ENCODE measurements around the gene WDR83.
"Not testable (repeated sequence)": the region's sequence is repeated elsewhere in the genome, so short reads cannot be mapped to it uniquely, and the experiment has no call there.

Gene WDR83

DNA sequence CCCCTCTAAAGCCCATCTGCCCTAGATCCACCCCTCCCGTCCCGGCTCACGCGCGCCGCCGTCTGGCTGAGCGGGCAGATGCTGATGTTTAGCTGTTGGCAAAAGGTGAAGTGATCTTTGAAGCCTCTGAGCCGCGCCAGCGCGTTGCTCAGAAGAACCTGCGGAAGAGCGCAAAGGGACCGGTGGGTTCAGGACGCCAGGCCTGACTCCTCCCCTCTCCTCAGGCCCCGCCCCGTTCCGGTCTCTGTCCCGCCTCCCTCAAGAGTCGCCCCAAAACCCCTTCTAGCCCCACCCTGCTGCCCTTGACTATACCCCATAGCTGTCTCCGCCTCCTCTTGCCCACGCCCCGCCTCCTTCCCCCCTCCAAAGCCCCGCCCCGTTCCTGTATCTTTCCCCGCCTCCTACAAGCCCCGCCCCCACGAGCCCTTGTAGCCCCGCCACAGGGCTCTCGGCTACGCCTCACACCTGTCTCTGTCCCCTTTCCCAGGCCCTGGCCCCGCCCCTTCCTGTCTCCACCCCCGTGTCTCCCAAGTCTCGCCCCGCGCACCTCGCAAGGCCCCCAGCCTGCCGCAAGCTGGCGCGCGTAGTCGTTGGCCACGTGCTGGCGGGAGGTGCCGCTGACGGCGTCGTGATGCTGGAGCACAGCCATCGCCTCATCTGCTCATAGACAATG is 9.6 kb upstream of the WDR83 start:
- peak; percentile 73 for DNase-seq

DNA sequence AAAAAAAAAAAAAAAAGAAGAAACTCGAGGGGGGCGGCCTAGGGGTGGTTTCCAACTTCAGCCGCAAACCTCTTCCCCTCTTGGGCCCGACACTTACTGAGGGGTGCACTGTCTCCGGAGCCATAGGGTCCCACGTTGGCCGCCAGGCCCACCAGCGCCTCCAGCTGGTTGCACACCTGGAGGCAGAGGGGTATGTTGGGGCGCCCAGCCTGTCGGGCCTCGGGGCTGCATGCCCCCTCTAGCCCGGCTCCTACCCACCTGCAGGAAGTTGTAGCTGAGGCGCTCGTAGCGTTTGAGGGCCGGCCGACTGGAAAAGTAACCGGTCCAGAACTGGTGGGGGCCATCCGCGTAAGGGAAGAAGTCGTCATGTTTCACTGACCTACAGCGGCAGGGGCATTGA is 8.6 kb upstream of the WDR83 start:
- no peak for DNase-seq

DNA sequence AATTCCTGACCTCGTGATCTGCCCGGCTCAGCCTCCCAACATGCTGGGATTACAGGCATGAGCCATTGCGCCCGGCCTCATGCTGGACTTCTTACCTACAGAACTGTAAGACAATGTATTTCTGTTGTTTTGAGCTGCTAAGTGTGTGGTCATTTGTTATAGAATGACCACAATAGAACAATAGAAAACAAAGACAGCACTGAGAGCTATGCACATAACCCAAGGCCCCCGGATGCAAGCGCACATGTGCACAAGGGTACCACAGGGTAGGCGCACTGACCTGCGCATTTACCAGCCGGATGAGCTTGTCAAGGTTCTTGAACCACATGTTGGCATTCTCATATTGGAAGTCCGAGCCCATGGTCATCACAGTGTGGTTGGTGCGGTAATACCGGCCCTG is 5.6 kb upstream of the WDR83 start:
- no peak for DNase-seq

DNA sequence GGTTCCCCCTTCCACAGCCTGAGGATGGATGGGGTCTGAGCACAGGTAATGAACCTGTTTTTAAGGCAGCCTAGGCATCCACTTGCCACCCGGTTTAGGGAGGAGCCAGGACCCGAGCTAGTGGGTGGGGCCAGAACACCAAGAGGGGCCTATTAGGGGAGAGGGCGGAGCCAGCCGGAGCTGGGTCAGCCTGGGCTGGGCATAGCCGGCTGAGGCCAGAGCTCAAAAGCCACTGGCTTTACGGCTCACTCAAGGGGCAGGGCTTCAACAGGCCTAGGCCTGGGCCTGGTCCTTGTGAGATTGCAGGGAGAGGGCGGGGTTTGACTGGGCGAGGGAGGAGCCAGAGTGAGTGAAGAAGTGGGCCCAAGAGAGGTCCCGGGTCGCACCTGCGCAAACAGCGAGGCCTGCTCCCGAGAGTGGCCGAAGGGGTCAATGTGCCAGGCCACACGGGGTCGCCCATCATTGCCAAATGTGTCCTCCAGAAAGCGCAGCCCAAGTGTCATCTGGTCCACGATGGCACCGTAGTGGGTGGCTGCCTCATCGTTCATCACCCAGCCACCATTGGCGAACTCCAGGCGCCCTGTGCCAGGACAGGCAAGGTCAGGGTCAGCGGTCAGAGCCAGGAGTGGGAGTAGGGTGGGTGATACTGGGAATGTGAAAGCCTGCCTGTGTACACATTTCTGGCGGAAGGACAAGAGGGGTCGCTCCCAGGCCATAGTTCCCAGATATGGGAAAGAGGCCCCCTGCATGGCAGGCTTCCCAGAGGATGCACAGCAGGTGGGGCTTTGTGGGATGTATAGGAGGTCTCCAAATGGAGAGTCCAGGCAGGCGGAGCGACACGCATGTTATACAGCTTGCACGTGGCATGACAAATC is 2.0 kb upstream of the WDR83 start:
- DNase-seq, result no peak

DNA sequence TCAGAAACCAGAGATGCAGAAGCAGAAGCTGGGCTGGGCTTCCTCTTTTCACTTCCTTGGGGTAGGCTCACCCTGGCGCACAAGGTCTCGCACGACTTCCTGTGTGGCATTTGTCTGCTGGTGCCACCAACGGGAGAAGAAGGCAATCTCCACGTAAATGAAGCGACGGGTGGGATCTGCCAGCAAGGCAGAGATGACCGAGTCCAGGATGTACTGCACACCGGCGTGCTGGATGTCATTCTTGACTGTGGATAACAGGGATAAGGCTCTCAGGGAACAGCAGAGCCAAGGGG is 1.4 kb upstream of the WDR83 start:
- DNase-seq, result peak; percentile 68

DNA sequence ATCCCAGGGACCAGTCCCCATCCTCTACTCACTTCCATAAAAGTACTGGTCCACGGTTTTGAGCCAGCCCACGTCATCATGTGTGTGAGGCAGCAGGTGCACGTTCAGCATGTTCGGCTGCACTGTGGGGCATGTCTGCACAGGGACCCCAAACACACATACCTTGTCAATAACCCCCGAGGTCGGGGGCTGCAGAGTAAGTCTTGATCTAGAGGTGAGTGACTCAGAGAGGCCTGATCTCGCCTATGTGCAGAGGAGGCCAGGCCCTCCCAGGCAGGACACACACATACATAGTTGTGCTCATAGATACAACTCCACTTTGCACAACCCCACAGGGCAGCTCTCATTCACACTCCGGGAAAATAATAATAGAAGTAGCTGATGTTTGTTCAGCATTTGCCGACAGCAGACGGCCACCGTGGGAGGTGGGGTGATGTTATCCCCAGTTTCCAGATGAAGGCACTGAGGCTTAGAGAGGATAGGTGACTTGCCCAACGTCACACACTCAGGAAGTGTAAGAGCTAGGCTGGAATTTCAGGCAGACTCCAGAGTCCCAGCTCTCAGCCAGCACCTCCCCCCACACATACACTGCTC is 839 bp upstream of the WDR83 start:
- DNase-seq, result peak; percentile 54

DNA sequence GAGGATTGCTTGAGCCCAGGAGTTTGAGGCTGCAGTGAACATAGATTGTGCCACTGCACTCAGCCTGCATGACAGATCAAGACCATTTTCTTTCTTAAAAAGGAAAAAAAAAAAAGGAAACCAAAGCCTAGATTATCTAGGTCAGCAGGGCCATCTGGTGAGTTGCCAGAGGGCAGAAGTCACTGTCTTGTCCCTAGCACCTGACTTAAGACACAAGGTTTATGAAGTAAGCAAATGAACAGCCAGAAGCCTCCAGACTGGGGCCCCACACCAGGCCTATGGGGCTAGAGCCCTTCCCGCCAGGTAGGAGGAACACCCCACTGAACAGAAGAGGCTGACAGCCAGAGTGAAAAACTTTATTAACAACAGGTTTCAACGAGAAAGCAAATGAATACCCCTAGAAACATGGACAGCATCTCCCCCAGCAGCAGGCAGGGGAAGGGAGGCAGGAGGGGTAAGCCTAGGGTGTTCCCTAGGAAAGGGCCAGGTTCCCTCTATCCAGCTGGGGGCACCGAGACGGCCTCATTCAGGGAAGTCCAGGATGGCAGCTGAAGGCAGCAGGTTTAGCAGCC is 1.2 kb downstream of the WDR83 start:
- no peak for DNase-seq

DNA sequence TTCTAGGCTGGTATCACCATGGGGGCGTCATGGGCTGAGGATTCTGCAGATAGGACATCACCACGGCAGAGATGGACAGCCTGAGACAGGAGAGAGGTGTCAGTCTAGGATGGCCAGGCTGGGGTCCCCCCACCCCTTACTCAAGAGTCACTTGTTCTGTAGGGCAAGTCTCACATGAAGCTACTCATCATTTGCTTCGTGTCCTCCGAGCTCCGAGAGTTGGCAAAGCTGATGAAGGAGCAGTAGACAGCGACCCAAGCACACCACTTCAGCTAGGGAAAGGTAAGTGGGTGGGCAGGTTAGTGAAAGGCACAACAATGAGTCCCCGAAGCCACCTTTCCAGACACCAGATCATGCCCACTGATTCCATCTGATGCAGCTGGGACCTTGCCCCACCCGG is 1.7 kb downstream of the WDR83 start:
- no peak for DNase-seq

DNA sequence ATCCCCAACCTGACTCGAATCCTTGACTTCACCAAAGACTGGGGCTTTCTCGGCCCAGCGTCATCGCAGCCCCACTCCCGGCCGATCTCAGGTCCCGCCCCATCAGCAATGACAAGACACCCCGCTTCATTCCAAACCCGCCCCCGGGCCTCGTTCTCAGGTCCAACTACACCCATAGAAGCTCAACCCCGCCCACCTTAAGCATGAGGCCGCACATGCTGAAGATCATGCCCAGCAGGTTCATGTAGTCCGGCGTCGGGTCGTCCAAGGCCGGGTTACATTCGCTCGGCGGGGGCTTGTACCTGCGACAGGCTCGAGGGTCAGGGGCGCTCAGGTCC is 2.3 kb downstream of the WDR83 start:
- peak; percentile 79 for DNase-seq

DNA sequence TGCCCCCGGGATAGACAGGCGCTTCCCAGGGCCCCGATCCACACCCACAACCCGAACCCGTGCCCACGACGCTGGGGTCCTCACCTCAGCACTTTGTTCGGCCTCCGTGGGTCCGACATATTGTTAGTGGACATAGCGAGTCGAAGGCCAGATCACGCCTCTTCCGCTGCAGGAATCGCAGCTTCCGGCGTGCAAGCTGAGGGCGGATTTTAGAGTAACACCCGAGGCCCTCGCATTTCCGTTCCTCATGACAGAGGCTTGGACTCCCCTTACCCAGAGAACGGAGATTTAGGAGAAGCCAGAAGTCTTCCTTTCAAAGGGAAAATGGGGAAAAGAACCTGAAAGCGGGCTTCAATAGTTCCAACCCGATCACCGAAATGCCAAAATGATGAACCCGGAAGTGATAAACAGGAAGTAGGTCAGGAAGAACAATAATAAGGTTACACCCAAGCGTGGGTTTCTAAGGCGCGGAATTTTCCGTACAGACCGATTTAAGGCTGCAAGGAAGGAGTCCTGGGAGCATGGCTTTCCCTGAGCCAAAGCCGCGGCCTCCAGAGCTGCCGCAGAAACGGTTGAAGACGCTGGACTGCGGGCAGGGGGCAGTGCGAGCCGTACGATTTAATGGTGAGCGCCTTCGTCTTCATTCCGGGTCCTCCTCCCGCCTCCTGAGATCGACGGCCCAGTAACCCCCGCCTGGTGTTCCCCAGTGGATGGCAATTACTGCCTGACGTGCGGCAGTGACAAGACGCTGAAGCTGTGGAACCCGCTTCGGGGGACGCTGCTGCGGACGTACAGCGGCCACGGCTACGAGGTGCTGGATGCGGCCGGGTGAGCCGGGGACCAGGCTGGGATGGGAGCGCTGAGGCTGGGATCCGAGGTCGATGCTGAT is 2.9 kb downstream of the WDR83 start:
- DNase-seq, result peak; percentile 85

DNA sequence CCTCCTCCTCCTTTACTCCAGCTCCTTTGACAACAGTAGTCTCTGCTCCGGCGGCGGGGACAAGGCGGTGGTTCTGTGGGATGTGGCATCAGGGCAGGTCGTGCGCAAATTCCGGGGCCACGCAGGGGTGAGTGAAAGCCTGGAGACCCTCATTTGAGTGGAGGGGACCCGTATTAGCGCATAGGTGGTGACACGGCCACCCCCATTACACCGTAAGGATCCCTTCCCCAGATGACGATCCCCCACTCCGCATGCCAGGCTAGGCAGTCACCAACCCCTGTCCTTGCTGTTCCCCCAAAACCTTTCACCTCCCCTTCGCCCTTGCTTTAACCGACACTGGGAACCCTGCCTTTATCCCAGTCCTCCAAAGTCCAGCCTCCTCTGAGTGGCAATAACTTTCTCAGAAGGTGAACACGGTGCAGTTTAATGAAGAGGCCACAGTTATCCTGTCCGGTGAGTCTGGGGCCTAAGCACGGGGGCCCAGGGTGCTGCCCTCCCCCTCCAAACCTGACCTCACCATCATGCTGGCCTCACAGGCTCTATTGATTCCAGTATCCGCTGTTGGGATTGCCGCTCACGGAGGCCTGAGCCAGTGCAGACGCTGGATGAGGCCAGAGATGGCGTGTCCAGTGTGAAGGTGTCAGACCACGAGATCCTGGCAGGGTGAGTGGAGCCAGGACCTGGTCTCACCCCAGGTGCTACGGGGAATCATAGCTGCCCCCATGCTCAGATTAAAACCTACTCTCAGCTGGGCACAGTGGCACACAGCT is 3.7 kb downstream of the WDR83 start:
- DNase-seq, result no peak

DNA sequence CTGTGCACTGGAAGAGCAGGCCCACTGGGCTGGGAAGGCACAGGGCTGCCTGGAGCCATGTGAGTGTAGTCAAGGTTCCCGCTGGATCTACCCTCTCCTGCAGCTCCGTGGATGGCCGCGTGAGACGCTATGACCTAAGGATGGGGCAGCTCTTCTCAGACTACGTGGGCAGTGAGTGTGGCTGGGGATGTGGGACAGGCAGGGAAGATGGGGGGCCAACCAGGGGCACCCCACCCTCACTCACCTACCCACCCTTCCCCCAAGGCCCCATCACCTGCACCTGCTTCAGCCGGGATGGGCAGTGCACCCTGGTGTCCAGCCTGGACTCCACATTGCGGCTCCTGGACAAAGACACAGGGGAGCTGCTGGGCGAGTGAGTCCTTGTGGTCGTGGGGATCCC is 6.1 kb downstream of the WDR83 start:
- no peak for DNase-seq

DNA sequence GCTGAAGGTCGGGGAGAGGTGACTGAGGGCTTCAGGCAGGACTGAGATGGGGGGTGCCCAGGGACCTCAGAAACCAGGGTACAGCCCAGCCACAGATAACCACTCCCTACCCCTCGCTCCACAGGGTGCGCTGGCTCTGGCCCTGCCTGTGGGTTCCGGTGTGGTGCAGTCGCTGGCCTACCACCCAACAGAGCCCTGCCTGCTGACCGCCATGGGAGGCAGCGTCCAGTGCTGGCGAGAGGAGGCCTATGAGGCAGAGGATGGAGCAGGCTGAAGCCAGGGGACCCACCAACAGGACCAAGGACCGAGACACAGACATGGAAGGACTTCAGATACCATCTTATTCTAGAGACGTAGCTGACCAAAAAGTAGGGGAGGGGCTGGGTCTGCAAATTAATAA is 8.8 kb downstream of the WDR83 start:
- DNase-seq, result no peak

DNA sequence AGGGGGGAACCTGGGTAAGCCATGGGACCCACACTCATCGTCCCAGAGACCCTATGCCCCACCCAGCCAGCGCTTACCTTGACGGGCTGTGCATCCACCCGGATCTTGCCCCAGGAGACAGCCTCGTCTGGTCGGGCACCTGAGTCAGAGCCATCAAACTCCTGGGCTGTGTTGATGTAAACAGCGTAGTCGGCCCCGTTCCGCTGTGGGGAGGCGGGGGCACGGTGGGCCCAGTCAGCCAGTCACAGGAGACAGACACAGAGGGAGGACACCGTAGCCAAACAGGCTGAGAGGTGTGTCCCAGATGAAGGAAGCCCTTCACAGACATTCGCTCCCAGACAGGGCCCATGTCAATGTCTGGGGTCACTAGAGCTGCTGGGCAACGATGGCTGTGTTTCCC is 9.3 kb downstream of the WDR83 start:
- no peak for DNase-seq

DNA sequence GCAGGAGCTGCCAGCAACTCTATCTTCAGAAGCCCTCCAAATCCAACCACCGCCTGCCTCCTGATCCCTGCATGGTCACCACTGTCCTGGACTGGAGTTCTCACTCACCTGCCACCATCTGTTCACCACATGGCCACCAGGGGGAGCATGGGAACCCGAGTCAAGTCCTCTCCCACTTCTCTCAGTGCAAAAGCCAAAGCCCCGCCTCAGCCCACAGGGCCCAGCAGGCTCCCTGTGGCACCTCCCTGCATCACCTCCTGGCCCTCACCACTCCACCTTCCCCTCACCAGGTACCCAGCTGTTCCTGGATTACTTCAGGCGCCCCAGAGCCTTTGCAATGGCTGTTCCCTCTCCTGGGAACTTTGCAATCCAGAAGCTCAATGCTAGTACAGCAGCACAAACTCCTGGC is 9.8 kb downstream of the WDR83 start:
- DNase-seq, result peak; percentile 98

DNA sequence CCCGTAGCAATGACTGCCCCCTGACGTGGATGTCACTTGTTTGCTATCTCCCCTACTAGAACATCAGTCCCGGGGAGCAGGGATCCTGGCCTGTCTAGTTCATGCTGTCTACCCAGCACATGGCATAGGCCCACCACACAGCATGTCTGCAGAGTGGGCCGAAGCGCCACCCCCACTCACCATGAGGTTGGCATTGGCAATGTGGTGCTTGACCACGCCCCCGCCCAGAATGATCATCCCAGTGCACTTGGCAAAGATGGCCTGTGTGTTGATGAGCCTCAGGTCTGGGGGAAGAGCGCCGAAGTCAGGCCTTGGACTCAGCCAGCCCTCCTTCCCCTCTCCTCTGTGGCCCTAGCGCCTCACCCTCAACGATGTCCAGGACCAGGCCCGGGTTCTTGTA is 10.3 kb downstream of the WDR83 start:
- no peak for DNase-seq

DNA sequence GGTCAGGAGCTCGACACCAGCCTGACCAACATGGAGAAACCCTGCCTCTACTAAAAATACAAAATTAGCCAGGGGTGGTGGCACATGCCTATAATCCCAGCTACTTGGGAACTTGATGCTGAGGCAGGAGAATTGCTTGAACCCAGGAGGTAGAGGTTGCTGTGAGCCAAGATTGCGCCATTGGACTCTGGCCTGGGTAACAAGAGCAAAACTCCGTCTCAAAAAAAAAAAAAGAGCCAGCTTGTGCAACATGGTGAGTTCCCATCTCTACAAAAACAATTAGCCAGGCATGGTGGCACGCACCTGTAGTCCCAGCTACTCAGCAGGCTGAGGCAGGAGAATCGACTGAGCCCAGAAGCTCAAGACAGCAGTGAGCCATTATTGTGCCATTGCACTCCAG is 11.4 kb downstream of the WDR83 start:
- not testable (repeated sequence) for DNase-seq

DNA sequence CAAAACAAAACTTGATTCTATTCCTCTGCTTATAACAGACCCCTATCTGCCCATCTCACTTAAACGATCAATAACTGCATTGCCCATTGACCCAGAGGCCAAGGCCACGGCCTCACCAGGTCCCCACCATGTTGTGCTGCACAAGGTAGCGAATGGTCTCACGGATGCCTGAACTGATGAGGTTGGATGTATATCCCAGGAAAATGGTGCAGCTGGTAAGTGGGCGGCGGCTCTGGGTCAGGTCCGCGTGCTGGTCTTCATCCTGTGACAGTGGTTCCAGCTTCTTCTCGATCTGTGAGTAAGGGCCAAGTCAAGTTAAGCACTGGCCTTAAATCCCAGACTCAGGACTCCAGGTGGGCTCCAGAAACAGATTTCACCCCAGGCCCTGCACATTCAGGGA is 13.4 kb downstream of the WDR83 start:
- DNase-seq, result no peak

DNA sequence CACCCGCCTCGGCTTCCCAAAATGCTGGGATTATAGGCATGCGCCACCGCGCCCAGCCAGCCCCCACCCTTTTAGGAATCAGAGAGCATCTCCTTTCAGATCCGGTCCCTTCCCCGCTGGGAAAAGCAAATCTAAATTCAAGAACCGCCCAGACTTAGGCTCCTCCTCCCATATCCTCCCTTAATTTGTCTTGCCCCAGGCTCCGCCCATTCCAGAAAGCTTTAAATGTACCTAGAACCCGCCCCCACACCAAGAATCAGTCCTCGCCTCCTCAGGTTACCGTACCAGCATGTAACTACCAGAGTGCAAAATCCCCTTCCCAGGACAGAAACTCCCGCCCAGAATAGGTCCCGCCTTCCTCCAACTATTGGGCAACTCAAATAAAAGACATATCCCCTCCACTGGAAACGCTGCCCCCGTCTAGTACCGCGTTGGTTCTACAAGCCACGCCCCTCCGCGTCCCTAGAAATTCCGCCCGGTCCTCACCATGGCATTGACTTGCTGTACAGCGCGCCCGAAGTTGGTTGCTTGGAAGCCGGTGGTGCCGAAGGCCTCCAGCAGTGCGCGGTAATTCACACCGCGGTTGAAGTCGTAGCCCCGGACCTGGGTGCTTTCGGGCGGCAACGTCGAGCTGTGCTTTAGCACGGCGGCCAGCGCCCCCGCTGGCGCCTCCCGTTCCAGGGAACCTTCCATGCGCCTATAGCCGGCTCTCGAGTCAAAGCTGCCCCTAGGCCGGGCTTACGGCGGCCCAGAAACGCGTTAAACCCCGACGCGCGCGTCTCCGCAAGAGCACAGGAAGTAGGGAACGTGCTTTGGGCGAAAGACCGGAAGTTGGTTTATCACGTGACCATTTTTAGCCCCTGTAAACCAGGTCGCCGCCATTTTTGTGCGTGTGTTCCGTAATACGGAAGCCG is 14.7 kb downstream of the WDR83 start, which contains the start of gene DHPS:
DHPS (minus strand) TSS at position 807 of the 914 bp plus-strand sequence; CDS start at position 693, 114 bp downstream.
- peak; percentile 92 for DNase-seq

DNA sequence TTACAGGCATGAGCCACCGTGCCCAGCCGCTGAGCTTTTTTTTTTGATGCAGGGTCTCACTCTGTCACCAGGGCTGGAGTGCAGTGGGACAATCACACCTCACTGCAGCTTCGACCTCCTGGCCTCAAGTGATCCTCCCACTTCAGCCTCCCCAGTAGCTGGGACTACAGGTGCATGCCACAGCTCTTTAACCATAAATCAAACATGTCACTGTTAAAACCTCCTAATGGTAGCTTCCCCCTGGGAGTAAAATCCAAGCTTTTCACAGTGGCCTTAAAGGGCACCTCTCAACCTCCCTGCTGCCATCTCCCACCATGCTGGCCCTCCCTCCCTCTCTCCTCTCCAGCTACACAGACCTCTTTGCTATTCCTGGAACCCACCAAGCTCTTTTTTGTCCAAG is 19.2 kb downstream of the WDR83 start:
- no peak for DNase-seq
